GM21367 (cell line): Measurements from ENCODE around the gene DDAH1.
A peak's percentile ranks its signal among the peaks of the same experiment; 100 is the strongest.

Source experiments
- ATAC-seq: cut with Tn5 transposase; IDR thresholded peaks from one replicate; pipeline ENCODE4 v1.9.1; 2021; ENCODE audit not compliant: unreplicated experiment

The DDAH1 gene

DNA sequence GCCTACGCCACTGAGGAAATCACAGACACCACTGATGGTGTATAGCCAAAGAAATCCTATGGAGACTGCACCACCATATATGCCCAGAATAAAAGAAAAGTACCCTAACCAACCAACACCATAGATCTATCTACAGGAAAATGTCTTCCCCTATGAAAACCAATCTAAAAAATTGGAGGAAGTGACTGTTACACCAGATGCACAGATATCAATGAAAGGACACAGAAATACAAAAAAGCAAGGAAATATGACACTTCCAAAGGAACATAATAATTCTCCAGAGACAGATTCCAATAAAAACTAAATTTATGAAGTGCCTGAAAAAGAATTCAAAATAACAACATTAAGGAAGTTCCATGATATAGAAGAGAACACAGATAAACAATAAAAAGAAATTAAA, 131.8 kb downstream of the DDAH1 start:
- ATAC-seq = no peak

GRCh38 chr1:85332575-85332974, 132.4 kb downstream of the DDAH1 start:
- ATAC-seq = no peak

GRCh38 chr1:85330711-85331290, 134.2 kb downstream of the DDAH1 start:
- peak; percentile 49 for ATAC-seq

GRCh38 chr1:85330214-85330631, 134.7 kb downstream of the DDAH1 start:
- ATAC-seq = no peak

GRCh38 chr1:85328713-85329397, 136.1 kb downstream of the DDAH1 start:
- ATAC-seq = no peak

DNA sequence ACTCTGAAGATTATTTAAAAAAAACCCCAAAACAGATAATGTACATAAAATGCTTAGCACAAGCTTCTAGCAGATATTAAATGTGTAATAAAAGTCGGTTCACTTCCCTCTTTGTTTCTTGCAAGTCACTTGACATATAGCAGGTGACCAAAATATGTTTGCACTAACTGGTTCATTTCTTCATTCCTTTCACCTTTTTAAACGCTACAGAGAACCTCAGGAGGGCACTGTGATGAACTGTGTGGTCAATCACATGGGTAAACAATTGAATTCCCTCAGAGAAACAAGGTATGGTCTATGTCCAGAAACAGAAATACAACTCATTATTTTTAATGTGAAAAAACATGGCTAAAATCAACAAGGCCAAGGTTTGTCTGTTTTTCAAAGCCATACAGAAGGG, 137.2 kb downstream of the DDAH1 start:
- ATAC-seq = no peak

DNA sequence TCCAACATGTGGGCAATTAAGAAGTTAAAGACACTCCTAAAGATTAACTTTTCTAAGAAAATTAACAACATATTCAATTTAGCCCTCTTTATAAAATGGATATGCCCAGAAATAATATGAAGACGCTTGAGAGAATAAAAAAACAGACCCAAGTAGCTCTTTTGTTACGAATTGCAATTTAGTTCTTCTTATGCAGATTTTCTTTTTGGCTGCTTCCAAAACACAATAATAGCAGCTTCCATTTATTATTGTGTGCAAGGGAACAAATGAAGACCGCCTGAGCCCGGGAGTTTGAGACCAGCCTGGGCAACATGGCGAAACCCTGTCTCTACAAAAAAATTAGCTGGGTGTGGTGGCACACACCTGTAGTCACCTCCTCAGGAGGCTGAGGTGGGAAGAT, 138.1 kb downstream of the DDAH1 start:
- no peak for ATAC-seq

GRCh38 chr1:85326336-85326735, 138.6 kb downstream of the DDAH1 start:
- ATAC-seq = no peak

GRCh38 chr1:85325920-85326319, 139.0 kb downstream of the DDAH1 start:
- ATAC-seq = no peak

DNA sequence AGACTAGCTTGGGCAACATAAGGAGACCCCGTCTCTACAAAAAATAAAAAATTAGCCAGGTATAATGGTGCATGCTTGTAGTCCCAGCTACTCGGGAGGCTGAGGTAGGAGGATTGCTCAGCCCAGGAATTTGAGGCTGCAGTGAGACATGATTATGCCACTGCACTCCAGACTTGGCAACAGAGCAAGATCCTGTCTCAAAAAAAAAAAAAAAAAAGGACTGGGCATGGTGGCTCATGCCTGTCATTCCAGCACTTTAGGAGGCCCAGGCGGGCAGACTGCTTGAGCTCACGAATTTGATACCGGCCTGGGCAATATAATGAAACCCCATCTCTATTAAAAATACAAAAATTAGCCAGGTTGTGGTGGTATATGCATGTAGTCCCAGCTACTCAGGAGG, 141.2 kb downstream of the DDAH1 start:
- ATAC-seq = no peak

GRCh38 chr1:85322655-85323054, 142.3 kb downstream of the DDAH1 start:
- ATAC-seq = no peak

DNA sequence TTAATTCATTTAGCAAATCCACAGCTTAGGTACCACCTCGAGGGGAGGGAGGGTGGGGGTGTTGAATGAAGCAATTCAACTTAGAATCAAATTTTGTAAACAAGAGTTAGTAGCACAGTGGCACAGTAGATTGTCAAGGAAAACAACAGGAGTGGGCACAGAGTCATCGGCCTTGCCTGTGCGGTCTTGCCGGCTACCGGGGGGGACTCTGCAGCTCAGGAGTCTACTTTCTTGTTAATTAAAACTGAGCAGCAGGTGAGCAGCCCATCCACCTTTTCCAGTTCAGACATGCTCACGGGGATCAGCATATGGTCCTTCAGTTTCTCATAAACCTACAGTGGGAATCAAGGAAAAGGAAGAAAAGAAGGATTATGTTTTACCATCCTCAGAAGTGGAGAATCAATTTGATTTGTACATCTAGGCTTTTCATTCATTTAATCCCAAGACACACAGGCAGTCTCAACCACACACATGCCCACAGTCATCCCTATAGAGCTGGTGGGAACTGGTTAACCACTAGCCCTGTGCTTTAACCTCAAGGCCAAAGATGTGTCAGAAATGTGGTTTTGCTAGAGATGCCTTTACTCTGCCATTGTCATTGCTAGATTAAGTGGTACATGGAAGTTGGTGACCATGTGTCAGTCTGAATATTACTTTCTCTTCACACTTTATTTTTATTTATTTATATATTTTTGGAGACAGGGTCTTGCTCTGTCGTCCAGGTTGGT, 143.6 kb downstream of the DDAH1 start:
- ATAC-seq = no peak

DNA sequence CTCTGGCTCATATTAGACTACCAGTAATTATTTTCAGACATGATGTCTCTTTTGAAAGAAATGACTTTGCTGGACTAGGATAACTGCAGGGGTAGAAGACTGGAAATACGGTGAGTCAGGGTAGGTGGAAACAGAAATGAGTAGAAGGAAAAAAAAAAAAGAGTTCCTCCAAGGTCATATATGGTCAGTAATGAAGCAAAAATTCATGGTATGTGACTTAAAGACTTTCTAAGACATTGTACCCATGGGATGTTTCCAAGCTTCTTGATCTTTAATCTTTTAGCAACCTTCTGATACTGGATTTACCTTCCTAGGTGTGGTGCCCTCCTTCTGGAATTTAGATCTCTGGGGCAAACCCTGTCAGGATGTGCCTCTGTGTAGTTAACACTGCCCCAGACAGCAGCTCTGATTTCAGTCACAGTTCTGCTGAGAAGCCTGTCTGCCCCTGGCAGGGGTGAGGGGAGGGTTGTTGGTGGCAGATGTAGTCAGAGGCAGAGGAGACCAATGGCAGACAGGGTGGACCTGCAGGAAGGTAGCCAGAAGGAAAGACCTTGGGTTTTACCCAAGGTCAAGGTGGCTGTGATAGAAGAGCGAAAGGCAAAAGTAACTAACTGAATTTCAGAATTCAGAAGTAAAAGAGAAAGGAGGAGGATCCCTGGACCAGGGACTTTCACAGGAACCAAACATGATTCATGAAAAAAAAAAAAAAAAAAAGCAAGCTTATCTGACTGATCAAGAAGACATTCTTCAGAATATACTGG, 144.4 kb downstream of the DDAH1 start:
- no peak for ATAC-seq

- ATAC-seq = no peak
These were observed 145.0 kb downstream of the DDAH1 start for GRCh38 chr1:85319931-85320330.

DNA sequence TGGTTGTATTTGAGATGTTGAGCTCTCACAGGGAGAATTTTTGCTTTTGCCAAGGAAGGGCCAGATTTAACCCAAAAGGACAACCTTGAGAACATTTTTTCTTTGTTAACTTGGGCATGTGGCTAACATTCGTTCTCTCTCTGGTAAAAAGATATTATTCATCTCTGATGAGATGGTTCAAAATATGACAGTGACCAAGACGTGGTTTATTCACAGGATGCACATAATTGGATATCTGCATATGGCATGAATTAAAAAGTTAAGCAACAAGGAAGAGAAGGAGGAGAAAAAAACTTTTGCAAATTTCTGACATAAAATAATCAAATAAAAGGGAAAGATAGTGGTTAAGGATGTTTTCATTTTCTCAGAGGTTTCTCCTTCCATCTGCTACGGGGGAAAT, 145.5 kb downstream of the DDAH1 start:
- no peak for ATAC-seq

DNA sequence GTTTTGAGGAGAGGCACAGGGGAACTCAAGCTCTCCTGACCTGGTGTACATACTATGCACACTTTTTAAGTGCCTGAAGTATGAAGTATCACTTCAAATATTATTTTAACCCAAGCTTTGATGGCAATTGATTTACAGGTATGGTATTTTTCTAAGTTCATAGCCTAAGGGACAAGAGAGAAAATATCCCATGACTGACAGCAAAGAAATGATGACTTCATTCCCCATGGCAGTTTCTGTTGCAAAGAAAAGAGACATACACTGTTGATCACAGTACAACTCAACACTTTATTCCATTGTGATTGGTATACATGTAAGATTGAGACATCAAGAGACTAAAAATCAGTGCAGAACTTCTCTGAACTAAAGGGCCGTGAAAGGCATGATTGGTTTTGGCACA, 146.7 kb downstream of the DDAH1 start:
- ATAC-seq = no peak

GRCh38 chr1:85317560-85317959, 147.4 kb downstream of the DDAH1 start:
- no peak for ATAC-seq

- no peak for ATAC-seq
These were observed 148.6 kb downstream of the DDAH1 start for GRCh38 chr1:85316321-85316720.

DNA sequence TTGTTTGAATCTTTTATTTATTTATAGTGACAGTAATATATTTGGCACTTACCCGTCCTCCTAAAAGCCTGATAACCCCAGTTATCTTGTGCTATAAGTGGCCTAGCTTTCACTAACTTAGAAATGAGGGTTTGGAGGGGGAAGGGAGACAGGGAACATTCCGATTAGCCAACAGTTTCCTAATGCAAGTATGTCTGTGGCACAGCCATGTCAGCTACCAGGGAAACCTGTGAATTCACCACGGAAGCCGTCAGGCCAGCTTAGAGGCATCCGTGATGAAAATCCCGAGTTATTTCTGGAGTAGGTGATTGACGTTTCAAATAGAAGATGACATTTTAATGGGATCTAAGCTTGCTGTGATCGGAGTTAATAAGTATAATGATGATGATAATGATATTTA, 149.2 kb downstream of the DDAH1 start:
- no peak for ATAC-seq

- ATAC-seq = no peak
These were observed 150.2 kb downstream of the DDAH1 start for GRCh38 chr1:85314726-85315125.

DNA sequence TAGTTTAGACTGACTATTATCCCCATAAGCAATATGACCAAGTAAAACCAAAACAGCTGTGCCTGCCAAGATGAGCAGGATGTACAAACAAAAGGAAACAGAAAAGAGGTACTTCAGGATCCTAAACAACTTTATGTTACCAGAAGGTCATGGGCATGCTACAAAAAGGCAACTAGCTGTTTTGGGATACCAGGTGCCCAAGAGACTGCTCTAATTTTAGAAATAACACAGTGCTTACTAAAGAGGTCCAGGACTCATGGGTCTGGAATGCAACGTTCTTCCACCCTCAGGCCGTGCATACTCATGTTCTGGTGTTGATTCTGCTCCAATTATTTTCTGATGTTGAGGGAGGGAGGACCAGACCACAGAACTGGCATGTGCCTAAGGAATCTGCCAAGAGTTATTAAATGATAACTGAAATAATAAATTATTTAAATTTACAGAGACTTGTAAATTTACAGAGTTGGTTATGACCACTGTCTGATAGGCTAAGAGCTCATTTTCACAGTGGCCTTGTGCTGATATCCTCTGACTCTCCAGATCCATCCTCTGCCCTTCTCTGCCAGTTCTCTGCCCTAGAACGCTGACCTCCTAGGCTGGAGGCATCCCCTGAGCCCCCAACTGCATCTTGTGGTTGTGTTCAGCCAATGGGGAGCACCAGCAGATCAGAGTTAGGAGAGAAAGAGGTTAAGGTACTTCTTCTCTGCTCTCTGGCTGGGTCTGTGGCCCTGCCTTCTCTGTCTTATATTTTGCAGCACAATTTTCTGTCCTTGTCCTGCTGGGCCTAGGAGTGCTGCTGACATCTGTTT, 150.9 kb downstream of the DDAH1 start:
- no peak for ATAC-seq
